K562 (cell line): ENCODE results near the gene TOMM40L. TPM values are rescaled to one million over a fixed set of nuclear protein-coding genes. Genes with fewer than 3 reads are reported as not detected.
A peak's percentile ranks its signal among the peaks of the same experiment; 100 is the strongest.

ENCODE experiments used
- ATAC-seq: fragments of 200-7000 bp; cut with Tn5 transposase; 3 replicates; pipeline ENCODE4 v1.9.1; 2020; ENCODE audit warnings: moderate library complexity
- BruUV-seq: library from RNA; stranded (reverse); fragments of 400-500 nt; replicated peaks from 2 replicates; lab custom pipeline; 2021; lab: Mats Ljungman, UMichigan
- CTCF ChIA-PET: fragments of 300-600 bp; formaldehyde crosslinking; extraction: SDS; loops from one replicate; lab custom pipeline; 2021; ENCODE audit warnings: low intra/inter-chr PET ratio; lab: Yijun Ruan, JAX
- POLR2A ChIA-PET: fragments of 300-600, 350-650 bp; sonication (Branson Sonifier 250); formaldehyde crosslinking; extraction: SDS; loops from one replicate; lab custom pipeline; 2021; ENCODE audit warnings: antibody characterized with exemption, inconsistent platforms; lab: Yijun Ruan, JAX
- DNase-seq, 4 experiments: peaks; one replicate each; pipeline versions ENCODE4 v3.0.0 to v3.0.0-alpha.2; 2011 to 2018; ENCODE audit warnings: low spot score in 3 of 4, mixed read lengths in 3 of 4; ENCODE audit errors: extremely low read depth in 1 of 4
- FAIRE-seq: peaks from 2 replicates; lab custom pipeline; 2011; peaks lifted over from hg19 to GRCh38; lab: Jason Lieb, UNC
- H2AFZ ChIP-seq: 2 replicates; pipeline ENCODE4 v1.6.0; 2011; ENCODE audit warnings: low read depth, low read length, control low read depth, inconsistent platforms
- H3K27ac ChIP-seq: fragments of 200-600 bp; 3 replicates; pipeline ENCODE4 v1.8.0; 2011; ENCODE audit warnings: low read depth, mild to moderate bottlenecking, control low read depth, inconsistent platforms, low read length, moderate library complexity, mixed read lengths; ENCODE audit errors: extremely low read depth
- H3K27me3 ChIP-seq, 2 experiments: fragments of 300-600 bp in 1 of 2; 2 replicates in 1 of 2; 3 replicates in 1 of 2; pipeline versions ENCODE4 v1.6.0 to v1.8.0; 2011; ENCODE audit warnings: inconsistent platforms in 2 of 2, low read length in 2 of 2, mild to moderate bottlenecking in 1 of 2, mixed read lengths in 1 of 2, moderate library complexity in 1 of 2; ENCODE audit not compliant: control insufficient read depth in 2 of 2, insufficient read depth in 2 of 2
- H3K36me3 ChIP-seq: fragments of 300-600 bp; 3 replicates; pipeline ENCODE4 v1.8.0; 2011; ENCODE audit warnings: mild to moderate bottlenecking, low read length, inconsistent platforms; ENCODE audit not compliant: control insufficient read depth, insufficient read depth
- H3K4me1 ChIP-seq, 2 experiments: fragments of 200-600 bp in 1 of 2; replicated peaks in 1 of 2; 2 replicates in 1 of 2; 3 replicates in 1 of 2; pipeline versions ENCODE4 v1.5.1 to v1.8.0; 2011; ENCODE audit warnings: inconsistent platforms in 2 of 2, low read length in 2 of 2, mild to moderate bottlenecking in 1 of 2, mixed read lengths in 1 of 2, moderate library complexity in 1 of 2; ENCODE audit not compliant: control insufficient read depth in 2 of 2, insufficient read depth in 2 of 2
- H3K4me2 ChIP-seq: 2 replicates; pipeline ENCODE4 v1.6.1; 2011; ENCODE audit warnings: low read length, control low read depth, inconsistent platforms, mixed read lengths; ENCODE audit not compliant: insufficient read depth
- H3K4me3 ChIP-seq: fragments of 200-600 bp; sonication (generic), shearing (Covaris generic); 2 replicates; pipeline ENCODE4 v1.5.1; 2016; ENCODE audit warnings: control low read depth, inconsistent platforms
- H3K79me2 ChIP-seq: fragments of 200-600 bp; 3 replicates; pipeline ENCODE4 v1.8.0; 2011; ENCODE audit warnings: low read length, inconsistent platforms; ENCODE audit not compliant: control insufficient read depth, insufficient read depth
- H3K9ac ChIP-seq, 2 experiments: 2 replicates each; pipeline versions ENCODE4 v1.6.0 to v1.6.1; 2011; ENCODE audit warnings: low read depth in 2 of 2, low read length in 2 of 2, control low read depth in 1 of 2, inconsistent platforms in 1 of 2, mild to moderate bottlenecking in 1 of 2, mixed read lengths in 1 of 2; ENCODE audit not compliant: insufficient read depth in 1 of 2
- H3K9me1 ChIP-seq: one replicate; pipeline ENCODE4 v1.6.0; 2011; ENCODE audit warnings: inconsistent platforms, mild to moderate bottlenecking, low read length, moderate library complexity; ENCODE audit not compliant: control insufficient read depth, insufficient read depth
- H3K9me3 ChIP-seq: replicated peaks from 2 replicates; pipeline ENCODE4 v1.5.1; 2011; ENCODE audit warnings: low read depth, low read length, inconsistent platforms; ENCODE audit not compliant: control insufficient read depth, insufficient read depth
- H4K20me1 ChIP-seq: replicated peaks from 2 replicates; pipeline ENCODE4 v1.6.1; 2011; ENCODE audit warnings: low read length, inconsistent platforms, mixed read lengths; ENCODE audit not compliant: control insufficient read depth, insufficient read depth
- ESRRA ChIP-seq: fragments of 450-650 bp; IDR thresholded peaks from 2 replicates; pipeline ENCODE4 v1.6.1; 2014; ENCODE audit warnings: low read depth, mild to moderate bottlenecking, moderate library complexity, borderline replicate concordance
- MTA1 ChIP-seq: fragments of 450-650 bp; IDR thresholded peaks from 2 replicates; pipeline ENCODE4 v1.6.1; 2017; ENCODE audit warnings: borderline replicate concordance
- WGBS: fragments of 100-300 bp; shearing (Covaris generic); methylation state at CpG from one replicate; pipeline ENCODE4 v1.1.6; 2016; ENCODE audit warnings: low coverage, mixed read lengths; ENCODE audit not compliant: insufficient coverage; ENCODE audit errors: missing lambda C conversion rate; 5-methylcytosine and 5-hydroxymethylcytosine counted together
- in situ Hi-C: fragments of 300-500 bp; cut with MboI; formaldehyde crosslinking; loops from 4 replicates; pipeline ENCODE4 v1.15.0; 2018; ENCODE audit warnings: inconsistent platforms, mixed read lengths
- intact Hi-C: fragments of 100-400 bp; cut with micrococcal nuclease; formaldehyde crosslinking; loops from 2 replicates; pipeline ENCODE4 v1.14.2; 2022
- polyA plus RNA-seq, 8 experiments: library from polyadenylated mRNA; depleted of rRNA in 4 of 8; stranded (reverse) in 5 of 8; unstranded in 3 of 8; fragments of >200 nt; fragmentation: Nextera tagmentation in 2 of 8; fragmentation: Illumina TruSeq in 1 of 8; extraction: Ambion mirVana in 2 of 8; extraction: Trizol in 1 of 8; gene quantifications; 2 replicates each; pipeline versions ENCODE4 v1.2.1 to v1.2.3, GENCODE V29; 2011 to 2014; ENCODE audit warnings: inconsistent platforms in 1 of 8, missing spikeins in 1 of 8
- total RNA-seq, 7 experiments: library from RNA; depleted of rRNA in 6 of 7; stranded (reverse); fragments of >200 nt in 6 of 7; fragmentation: Illumina TruSeq in 2 of 7; extraction: Trizol in 2 of 7; gene quantifications; 2 replicates each; pipeline versions ENCODE4 v1.2.1 to v1.2.3, GENCODE V29; 2011 to 2021; ENCODE audit warnings: low replicate concordance in 1 of 7
- TF ChIP-seq, protein P1 (sequence below): sonication (generic); formaldehyde crosslinking; IDR thresholded peaks from 2 replicates; pipeline ENCODE4 v1.8.0; 2022; ENCODE audit warnings: missing genetic modification reagents, mild to moderate bottlenecking, borderline replicate concordance

TOMM40L gene
- total and polyA plus RNA-seq, 9 of the 15 experiments (the other 6 are each of a cell fraction or from before 2014, with no cell fraction given), result 9.6 to 33.6 (median 25.2) TPM

- BruUV-seq, result no TSS peak
- Histone ChIP-seq H3K9ac (no peak overlapping the region), H3K9me3 (no peaks in the 10 kb centered on the region), H4K20me1 (no peaks in the 10 kb centered on the region), H3K79me2 (no peaks in the 10 kb centered on the region), H3K4me3 (no peak overlapping the region), H3K36me3 (no peaks in the 10 kb centered on the region), H3K27me3 (no peaks in the 10 kb centered on the region), H3K27ac (no peak overlapping the region), H3K4me2 (no peak overlapping the region), H3K4me1 (peaks cover 4 to 30% of the 10 kb centered on the region in 2 experiments; a peak in 4 of 5 replicates), H3K9me1 (no peaks in the 10 kb centered on the region), H2AFZ (peak overlapping the region; percentile 14; the same call in 1 of the 2 replicates)
- WGBS, result 50% methylated on average over 5 of the region's 5 CpGs
- ChIA-PET POLR2A (interaction anchor here (0.8 to 1.7 kb wide), 5 partner anchors 9 to 94 kb away, joined by 3 to 6 read pairs (median 4); partner anchors contain the start of gene SDHC), CTCF (no interaction called here)
- in situ Hi-C loops, result no loop called here
- no peak for ATAC-seq
- FAIRE-seq, result no peak
- no peak for DNase-seq
- intact Hi-C loops, result no loop called here
- TF ChIP-seq ESRRA (peak; percentile 28; the same call in 1 of the 2 replicates), MTA1 (0 out of 2 replicates have a peak, but pooled peaks have one; percentile 23)
- TF ChIP-seq, protein P1, sequence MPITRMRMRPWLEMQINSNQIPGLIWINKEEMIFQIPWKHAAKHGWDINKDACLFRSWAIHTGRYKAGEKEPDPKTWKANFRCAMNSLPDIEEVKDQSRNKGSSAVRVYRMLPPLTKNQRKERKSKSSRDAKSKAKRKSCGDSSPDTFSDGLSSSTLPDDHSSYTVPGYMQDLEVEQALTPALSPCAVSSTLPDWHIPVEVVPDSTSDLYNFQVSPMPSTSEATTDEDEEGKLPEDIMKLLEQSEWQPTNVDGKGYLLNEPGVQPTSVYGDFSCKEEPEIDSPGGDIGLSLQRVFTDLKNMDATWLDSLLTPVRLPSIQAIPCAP (CRISPR knock-in tag), result no peak
Observed at GRCh38 chr1:161220002-161220401, 5.9 kb upstream of the TOMM40L start.
